ENCODE measurements around the gene RAB30. TPM values are rescaled to one million over a fixed set of nuclear protein-coding genes. Genes with fewer than 3 reads are reported as not detected.

Gene RAB30
- total RNA-seq, 1 donor from 2014 or later: 24.2 TPM

DNA sequence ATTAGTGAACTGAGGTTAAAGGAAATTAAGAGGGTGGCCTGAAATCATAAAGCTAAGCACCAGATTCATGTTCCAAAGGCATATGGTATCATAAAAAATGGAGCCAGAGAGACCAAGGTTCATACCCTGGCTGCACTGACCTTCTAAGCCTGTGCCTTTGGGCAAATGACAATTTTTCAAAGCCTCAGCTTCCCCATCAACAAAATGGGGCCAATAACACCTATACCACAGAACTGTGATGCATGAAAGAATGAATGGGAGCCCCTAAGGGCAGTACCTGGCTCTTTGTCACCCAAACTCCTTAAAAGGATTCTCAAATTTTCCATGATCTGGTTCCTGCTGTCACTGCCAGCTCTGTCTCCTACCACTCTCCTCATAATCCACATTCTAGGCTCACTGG is 72.5 kb downstream of the RAB30 start:
- no peak for ATAC-seq (ENCODE audit: poor library complexity)
- intact Hi-C loops (cut with DNase I): no loop called here
- DNase-seq: no peak

DNA sequence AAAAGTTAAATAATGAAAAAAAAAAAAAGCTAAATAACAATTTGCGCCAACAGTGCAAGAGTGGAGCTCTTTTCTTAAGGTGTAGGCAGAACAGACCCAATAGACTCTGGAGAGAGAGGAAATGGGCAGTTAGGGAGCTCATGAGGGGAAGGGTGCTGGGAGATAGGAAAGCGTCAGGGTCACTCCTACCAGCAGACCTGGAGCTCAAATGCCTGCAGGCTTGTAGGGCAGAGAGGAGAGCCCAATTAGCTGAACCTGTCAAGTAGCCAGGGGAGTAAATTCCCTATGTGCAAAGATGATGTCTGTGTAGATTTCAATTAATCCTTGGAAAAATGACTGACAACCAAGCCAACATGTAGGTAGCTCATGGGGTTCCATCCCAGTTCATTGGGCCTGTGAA is 73.0 kb downstream of the RAB30 start:
- no peak for DNase-seq
- ATAC-seq (ENCODE audit: poor library complexity): peak; percentile 46
- intact Hi-C loops (cut with DNase I): no loop called here

DNA sequence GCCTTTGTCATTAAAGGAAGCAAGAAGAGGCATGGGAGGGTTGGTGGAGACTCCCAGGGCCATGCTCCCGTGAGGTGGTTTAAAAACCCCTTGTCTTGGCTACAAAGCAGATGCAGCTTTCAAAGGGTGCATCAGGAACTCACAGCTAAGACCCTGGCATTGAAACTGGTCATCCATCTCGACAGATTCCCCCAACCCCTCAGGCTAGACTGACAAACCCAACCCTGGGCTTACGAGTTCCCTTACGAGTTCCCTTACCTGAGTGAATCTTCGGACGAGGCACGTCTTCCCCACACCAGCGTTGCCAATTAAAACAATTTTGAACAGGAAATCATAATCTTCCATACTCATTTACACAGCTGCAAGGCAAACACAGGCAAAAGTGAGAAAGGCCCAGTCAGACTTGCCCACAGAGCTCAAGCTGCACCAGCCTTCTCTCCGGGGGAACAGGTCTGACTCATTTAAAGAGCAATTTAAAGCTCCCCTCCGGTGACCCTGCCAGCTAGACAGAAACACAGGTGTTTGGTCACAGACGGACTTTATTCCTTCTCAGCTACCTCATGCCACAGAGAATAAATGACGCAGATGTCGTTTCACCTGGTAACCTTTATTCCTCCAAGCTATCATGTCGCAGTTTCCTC is 74.6 kb downstream of the RAB30 start:
- no peak for DNase-seq
- no peak for ATAC-seq (ENCODE audit: poor library complexity)
- intact Hi-C loops (cut with DNase I): no loop called here

DNA sequence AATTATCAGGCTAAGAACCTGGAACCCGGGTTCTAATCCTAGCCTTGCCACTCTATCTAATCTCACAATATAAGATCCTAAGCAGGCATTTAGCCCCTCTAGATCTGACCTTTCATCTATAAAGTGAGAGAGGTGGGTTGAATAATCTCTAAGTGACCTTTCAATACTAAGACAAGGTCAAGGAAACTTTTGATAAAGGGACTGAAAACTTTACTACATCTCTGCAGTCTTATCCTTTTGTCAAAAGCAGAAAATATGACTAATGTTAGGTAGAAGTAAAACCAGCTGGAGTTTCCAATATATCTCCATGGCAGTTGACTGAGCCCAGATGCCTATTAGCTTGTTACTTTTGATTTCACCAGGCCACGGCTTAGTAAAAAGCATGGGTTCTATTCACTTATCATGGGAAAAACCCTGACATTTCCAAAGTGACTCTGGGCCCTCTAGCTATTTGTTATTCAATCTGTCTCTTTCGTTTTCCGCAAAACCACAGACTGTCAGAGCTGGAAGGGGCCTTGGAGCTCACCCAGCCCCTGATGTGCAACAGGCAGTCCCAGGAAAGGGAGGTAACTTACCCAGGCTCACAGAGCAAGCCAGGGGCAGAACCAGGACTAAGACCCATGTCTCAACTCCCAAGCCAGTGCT is 75.8 kb downstream of the RAB30 start:
- DNase-seq (peak; percentile 45), ATAC-seq (ENCODE audit: poor library complexity) (peak; percentile 5)
- intact Hi-C loops (cut with DNase I): no loop called here

DNA sequence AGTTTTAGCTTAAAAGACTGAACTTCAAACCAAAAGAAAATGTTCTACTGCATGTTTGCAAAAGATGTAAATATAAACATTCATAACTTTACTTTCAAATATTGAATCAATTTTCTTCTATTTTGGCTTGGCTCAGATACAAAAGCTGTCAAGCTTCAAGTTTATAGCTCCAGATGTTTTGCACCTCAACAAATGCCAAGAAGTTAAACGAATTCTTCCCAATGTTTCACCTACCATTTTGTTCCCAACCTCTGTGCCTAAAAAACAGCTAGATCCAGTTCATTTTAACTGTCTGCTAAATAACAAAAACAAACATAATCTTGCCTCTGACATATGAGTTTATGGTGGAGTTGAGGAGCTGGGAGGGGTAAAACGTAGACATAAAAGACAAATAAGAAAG is 76.5 kb downstream of the RAB30 start:
- intact Hi-C loops (cut with DNase I): no loop called here
- ATAC-seq (ENCODE audit: poor library complexity) (no peak), DNase-seq (no peak)

DNA sequence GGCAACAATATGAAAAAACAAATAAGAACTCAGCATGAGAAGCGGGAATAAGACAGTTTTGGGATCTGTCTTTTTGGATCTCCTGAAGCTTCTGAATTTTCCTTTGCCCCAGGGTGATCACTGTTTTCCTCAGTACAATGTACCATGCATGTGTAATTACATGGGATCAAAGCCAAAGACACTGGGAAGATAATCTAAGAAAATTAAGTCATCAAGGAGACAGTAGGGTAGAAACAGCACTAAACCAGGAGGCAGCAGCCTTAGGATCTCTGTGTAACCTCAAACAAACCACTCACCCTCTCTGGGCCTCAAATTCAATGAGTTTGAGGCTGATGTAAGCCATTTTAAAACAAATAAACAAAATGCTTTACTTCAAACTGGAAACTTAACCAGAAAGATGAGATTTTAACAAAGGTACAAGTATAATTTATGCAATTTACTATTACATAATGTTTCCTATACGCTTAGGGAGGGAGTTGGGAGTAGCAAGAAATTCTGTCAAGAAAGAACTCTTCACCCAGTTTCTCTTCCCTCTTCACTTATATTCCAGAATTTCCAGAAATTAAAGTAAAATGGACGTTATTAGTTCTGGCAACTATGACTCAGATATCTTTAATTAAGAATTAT is 77.0 kb downstream of the RAB30 start:
- intact Hi-C loops (cut with DNase I): loop anchor here (5.0 kb wide), 1 partner anchor 163 kb away; the partner anchor contains the start of gene PCF11
- ATAC-seq (ENCODE audit: poor library complexity): no peak
- DNase-seq: no peak

DNA sequence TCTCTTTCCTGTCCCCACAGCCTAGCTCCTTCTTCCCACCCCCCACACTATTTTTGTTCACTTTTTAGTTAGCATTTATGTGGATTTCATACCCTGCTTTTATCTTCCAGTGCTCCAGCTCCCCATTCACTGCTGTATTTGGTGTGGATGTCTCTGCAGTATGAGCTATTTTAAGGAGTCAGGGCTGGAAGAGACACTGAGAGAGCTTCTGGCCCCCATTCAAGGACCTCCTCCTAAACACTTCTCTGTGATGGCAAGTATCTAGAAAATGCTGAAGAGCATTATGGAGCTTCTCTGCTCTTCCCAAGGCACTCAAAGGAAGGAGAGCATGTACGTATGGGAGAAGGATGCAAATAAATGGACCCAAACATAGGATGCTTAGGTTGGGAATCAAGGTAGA is 79.5 kb downstream of the RAB30 start:
- intact Hi-C loops (cut with DNase I): loop anchor here (5.0 kb wide), 1 partner anchor 165 kb away; the partner anchor contains the start of gene PCF11
- ATAC-seq (ENCODE audit: poor library complexity): peak; percentile 93

DNA sequence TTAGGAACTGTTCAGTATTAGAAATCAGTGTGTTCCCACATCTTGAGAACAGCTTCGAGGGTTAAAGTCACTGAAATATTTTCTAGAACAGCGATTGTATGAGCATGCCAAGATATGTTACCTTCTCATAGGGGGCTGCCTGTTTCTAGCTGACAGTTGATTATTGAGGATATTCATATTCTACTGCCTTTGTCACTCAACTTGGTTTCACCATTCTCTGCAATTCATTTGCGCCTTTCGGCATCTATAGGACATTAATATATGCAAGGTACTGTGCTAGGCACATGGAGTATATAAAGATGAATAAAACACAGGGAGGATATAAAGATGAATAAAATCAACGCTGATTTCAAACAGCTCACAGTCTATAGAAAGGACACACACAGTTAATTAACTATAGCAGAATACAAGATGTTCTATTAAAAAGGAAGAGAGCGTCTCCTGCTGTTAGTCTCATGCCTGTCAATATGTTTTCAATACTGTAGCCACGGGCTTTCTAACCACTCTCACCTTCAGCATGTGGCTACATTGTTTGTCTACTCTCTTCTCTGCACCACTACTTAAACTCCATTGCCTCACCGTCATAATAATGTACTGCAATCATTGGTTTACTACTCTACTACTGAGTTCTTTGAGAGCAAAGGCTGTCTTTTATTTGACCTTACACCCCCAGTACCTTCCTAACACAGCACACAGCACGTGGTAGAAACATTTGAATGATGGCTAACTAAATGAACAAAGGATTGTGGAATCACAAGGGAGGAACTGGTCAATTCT is 81.9 kb downstream of the RAB30 start:
- intact Hi-C loops (cut with DNase I): loop anchor here (5.0 kb wide), 1 partner anchor 167 kb away; the partner anchor contains the start of gene PCF11
- ATAC-seq (ENCODE audit: poor library complexity) (no peak), DNase-seq (no peak)

More for the DNA sequence above, 79.5 kb downstream of the RAB30 start:
- DNase-seq: no peak

DNA sequence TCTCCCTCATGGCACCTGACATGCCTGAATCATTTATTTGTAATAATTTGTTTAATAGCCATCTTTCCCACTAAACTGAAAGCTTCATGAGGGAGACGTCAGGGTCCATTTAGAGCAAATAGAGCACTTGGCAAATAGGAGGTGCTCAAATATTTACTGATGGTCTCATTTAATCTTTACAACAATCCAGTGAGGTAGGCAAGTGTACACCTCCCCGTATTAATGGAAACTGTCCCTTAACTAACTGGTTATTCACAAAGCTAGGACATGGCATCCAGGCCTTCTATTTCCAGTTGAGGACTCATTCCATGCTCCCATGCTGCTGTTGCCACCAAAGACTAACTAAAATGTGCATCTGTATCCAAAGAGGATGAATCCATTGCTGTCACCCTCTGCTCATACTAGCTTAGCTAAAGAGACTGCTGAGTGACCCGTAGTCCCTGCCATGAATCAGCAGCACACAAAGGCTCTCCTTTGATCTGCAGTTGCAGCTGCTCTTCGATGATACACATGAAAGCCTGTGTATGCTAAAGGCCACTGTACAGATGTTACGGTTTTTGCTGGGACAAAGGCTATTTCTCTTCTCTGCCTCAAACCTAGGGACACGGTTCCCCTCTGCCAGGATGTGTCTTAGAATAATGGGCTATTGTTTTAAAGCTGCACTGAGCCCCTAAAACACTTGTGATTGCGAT is 82.6 kb downstream of the RAB30 start:
- intact Hi-C loops (cut with DNase I): no loop called here
- no peak for ATAC-seq (ENCODE audit: poor library complexity)

DNA sequence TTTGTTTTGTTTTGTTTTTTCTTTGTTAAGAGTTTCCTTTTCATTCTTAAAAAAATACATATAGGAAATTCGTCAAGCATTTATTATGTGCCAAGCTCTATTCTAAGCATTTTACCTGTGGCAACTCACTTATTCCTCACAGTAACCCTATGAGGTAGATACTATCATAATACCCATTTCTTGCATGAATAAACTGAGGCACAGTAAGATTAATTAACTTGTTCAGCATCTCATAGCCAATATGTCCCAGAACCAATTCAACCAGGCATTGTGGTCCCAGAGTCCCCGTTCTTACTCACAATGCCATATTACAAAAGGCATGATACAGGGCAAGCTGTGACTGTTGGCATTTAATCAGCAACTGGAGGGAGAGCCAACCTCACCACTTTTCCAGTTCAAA is 83.7 kb downstream of the RAB30 start:
- no peak for ATAC-seq (ENCODE audit: poor library complexity)
- intact Hi-C loops (cut with DNase I): no loop called here

More for the DNA sequence above, 82.6 kb downstream of the RAB30 start:
- no peak for DNase-seq

DNA sequence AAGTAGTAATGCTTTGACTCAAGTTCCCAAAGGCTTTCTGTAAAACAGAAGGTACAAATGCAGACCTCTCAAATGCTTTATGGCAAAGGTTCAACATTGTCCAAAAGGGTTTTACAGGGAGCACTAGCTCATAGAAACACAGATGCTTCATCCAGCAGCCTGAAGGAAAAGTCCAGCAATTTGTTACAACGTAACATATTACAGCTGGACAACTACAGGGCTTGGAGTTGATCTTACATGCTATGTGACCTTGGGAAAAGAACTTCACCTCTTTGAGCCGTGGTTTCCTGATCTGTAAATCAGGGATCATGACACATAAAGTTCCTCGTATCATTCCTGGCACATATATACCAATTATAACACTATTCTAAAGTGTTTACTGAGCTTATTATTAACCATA is 85.3 kb downstream of the RAB30 start:
- ATAC-seq (ENCODE audit: poor library complexity): no peak
- DNase-seq: no peak
- intact Hi-C loops (cut with DNase I): no loop called here

More for the DNA sequence above, 83.7 kb downstream of the RAB30 start:
- no peak for DNase-seq

DNA sequence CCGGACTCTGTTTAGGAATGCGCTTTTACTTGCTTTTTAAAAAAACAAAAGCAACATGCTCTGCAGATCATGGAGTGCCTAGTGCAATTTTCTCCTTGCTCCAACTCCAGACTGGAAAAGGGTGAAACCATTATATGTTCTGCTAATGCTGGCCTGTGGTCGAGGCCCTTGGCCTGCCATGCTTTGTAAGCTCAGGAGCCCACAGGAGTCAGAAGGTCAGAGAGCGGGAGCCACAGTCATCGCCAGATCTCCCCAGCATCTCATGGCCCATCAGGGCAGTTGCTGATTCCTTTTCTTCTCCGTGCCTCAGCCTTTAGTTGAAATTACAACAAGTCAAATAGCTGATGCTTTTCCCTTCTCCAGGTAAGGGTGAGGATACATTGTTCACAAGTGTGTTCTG is 89.8 kb downstream of the RAB30 start:
- ATAC-seq (ENCODE audit: poor library complexity) (no peak), DNase-seq (no peak)
- intact Hi-C loops (cut with DNase I): no loop called here

DNA sequence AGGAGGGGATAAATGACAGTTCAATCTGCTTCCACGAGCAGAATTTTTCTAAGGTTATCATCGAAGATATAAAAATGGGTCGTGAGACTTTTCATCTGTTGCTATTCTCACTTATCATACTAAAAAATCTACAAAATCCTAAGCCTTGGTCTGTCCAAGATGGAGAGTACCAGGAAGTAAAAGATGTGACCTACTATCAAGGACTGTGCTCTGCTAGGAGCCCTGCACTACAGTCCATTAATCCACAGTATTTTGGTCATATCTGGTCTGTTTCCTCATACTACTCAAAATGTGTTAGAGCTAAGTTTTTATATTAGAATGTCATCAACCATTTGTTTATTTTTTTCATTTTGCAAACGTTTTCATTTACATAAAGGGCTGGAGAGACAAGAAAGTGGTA is 90.8 kb downstream of the RAB30 start:
- ATAC-seq (ENCODE audit: poor library complexity): no peak
- DNase-seq: no peak
- intact Hi-C loops (cut with DNase I): no loop called here

DNA sequence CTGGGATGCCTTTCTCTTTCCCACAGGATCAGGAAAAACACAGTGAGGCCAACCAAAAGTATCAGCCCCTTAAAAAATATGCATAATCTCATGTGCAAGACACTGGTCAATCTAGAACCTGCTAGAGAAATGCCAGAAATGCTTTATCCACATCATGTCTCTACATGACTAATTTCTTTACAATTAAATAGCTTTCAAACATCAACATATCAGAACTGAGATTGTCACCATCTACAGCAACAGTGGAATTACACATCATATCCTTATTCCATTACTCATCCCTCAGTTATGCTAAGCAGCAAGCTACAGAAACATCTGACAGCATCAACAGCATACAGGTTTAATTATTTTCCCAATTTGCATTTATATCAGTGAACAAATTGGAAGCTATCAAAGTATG is 91.4 kb downstream of the RAB30 start:
- intact Hi-C loops (cut with DNase I): no loop called here
- no peak for DNase-seq
- no peak for ATAC-seq (ENCODE audit: poor library complexity)

DNA sequence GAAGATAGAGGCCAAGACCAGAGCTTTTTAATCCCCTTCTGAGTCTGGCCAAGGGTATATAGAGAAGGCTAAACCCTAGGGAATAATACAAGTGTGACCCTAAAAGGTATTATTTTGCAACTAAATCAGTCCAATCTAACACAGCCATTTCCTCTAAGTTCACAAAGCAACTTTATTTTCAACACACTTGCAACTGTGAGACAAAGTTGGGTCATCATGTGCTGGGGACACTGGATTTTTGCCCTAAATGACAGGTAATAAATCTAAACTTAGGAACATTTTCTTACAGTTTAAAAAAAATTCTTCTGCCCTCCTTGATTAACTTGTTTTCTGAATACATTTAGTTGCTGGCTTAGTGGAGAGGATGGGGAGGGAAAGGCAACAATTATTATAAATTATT is 91.9 kb downstream of the RAB30 start:
- no peak for DNase-seq
- ATAC-seq (ENCODE audit: poor library complexity): no peak
- intact Hi-C loops (cut with DNase I): no loop called here

DNA sequence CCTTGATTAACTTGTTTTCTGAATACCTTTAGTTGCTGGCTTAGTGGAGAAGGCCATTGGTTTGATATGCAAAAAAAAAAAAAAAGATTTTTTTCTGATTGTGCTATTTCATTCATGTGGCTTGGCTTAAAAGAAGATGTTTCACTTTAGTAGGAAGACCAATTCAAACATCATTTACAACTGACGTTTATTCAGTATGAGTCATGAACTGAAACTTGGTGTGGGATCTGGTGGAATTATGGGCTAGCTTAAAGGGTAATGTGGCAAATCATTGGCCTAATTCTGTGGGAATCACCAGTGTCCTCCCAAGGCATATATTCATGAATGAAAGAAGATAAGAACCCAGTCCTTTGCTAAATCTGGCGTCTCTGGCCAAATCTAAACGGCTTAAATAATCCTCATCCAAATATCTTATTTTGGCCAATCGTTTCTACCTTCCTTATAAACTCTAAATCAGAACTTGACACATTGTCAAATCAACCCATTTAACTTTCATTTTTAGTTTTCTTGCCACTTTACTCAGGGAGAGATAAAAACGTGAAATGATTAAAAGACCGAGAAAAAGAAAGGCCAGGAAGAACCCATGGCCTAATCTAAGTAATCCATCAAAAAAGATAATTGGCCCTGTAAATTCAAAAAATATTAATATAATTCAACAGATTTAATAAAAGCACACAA is 93.1 kb downstream of the RAB30 start:
- intact Hi-C loops (cut with DNase I): no loop called here
- ATAC-seq (ENCODE audit: poor library complexity) (no peak), DNase-seq (no peak)

DNA sequence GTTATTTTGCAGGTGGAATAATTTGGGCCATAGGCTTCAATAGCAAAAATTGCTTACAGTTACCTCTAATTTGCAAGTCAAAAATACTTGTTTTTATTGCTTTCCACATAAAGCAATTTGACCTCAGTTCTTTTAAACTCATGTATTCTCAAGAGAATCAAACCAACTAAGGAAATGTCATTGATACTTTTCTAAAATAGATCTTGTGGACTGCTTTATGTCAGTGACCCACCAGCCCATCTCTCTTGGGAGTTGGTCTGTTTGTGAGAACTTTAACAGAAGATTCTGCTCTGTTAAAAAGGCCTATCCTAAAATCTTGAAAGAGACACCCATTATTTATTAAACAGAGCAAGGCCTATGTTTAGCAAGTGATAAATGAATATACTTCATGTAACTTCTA is 94.9 kb downstream of the RAB30 start:
- ATAC-seq (ENCODE audit: poor library complexity) (no peak), DNase-seq (no peak)
- intact Hi-C loops (cut with DNase I): no loop called here

DNA sequence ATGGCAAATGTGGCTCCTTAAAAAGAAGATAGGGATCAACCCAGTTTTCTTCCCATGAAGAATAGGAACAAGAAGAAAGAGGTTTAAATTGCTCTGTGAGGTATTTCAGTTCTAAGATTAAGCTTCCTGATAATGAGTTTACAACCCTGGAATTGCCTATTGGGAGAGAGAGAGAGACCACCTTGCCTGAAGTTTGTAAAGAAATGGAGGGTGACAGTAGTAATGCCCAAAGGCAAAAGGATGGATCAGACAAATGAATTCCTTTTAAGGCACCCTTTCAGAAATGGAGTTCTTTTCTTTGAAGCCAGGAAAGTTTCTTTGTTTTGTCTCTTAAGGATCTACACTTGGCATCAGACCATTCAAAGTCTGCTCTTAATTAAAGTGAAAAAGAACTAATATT is 95.8 kb downstream of the RAB30 start:
- intact Hi-C loops (cut with DNase I): no loop called here
- DNase-seq (no peak), ATAC-seq (ENCODE audit: poor library complexity) (no peak)
